DOHH2 (cell line): Measurements from ENCODE around the gene UPP1.

ENCODE experiments used
- CTCF ChIP-seq: fragments of 200-600 bp; sonication (generic); IDR thresholded peaks from one replicate; pipeline ENCODE4 v1.5.1; 2014; ENCODE audit warnings: antibody characterized with exemption, mild to moderate bottlenecking, low read depth, low read length; ENCODE audit not compliant: poor library complexity, severe bottlenecking
- EZH2phosphoT487 ChIP-seq: fragments of 200-600 bp; sonication (generic); IDR thresholded peaks from 2 replicates; pipeline ENCODE4 v1.6.1; 2017; ENCODE audit warnings: borderline replicate concordance, mild to moderate bottlenecking, antibody characterized with exemption, low read length, moderate library complexity, mixed read lengths

DNA sequence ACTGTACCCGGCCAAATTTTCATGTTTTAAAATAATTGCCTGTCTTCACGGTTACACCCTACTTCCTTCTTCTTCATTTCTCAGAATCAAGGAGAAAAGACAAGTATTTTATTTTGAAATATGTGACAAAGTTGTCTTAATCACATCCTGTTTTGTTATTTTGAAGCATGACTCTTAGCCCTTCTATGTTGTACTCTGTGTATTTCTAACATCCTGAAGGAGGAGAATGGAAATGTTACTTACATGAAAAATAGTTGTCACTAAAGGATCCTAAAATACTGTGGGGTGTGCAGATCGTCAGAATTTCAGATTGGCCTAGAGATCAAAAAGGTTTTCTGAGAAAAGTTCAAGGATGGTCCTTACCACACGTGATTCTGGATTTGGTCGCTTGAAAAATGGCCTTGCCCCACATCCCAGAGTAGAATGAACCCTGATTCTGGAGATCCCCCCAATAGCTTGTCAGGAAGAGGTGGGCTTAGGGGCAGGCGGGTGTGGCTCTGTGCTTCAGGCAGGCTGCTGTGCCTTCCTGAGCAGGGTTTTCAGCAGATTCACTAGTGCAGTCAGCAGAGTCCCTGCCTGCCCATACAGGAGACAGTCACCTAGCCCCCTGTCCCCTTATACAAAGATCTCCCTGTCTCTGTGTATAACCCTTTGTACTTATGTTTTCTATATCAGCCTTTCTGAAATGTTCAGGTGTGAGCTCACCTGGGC lies 8.6 kb downstream of the UPP1 start:
- TF ChIP-seq CTCF (no peak), EZH2phosphoT487 (no peak)
